GM19328 (cell line): ENCODE data around the gene ZBTB47.

Experiments
- ATAC-seq: cut with Tn5 transposase; IDR thresholded peaks from one replicate; pipeline ENCODE4 v1.9.1; 2021; ENCODE audit warnings: mild to moderate bottlenecking, moderate library complexity; ENCODE audit not compliant: unreplicated experiment

The ZBTB47 gene

GRCh38 chr3:42652611-42653302 lies 740 bp upstream of the ZBTB47 start:
- ATAC-seq, result no peak

GRCh38 chr3:42653303-42653559 lies 266 bp upstream of the ZBTB47 start:
- ATAC-seq, result no peak

- no peak for ATAC-seq
These were observed 1.1 kb downstream of the ZBTB47 start for GRCh38 chr3:42654331-42655201.

GRCh38 chr3:42655331-42655888 lies 1.9 kb downstream of the ZBTB47 start:
- ATAC-seq, result no peak

- no peak for ATAC-seq
These were observed 2.6 kb downstream of the ZBTB47 start for GRCh38 chr3:42655980-42656679.

GRCh38 chr3:42656680-42657610 lies 3.4 kb downstream of the ZBTB47 start:
- ATAC-seq, result no peak

- no peak for ATAC-seq
These were observed 4.2 kb downstream of the ZBTB47 start for GRCh38 chr3:42657675-42658074.

GRCh38 chr3:42658091-42658770 lies 4.7 kb downstream of the ZBTB47 start:
- no peak for ATAC-seq

GRCh38 chr3:42658771-42659390 lies 5.4 kb downstream of the ZBTB47 start:
- no peak for ATAC-seq

GRCh38 chr3:42659451-42660130 lies 6.1 kb downstream of the ZBTB47 start:
- no peak for ATAC-seq

- no peak for ATAC-seq
These were observed 6.7 kb downstream of the ZBTB47 start for GRCh38 chr3:42660131-42660715.

GRCh38 chr3:42660898-42661297 lies 7.4 kb downstream of the ZBTB47 start:
- ATAC-seq, result no peak

GRCh38 chr3:42661593-42662022 lies 8.1 kb downstream of the ZBTB47 start:
- no peak for ATAC-seq

GRCh38 chr3:42662037-42662812 lies 8.7 kb downstream of the ZBTB47 start:
- no peak for ATAC-seq

GRCh38 chr3:42662813-42663535 lies 9.5 kb downstream of the ZBTB47 start:
- no peak for ATAC-seq

GRCh38 chr3:42663581-42664437 lies 10.3 kb downstream of the ZBTB47 start:
- ATAC-seq, result no peak
